ENCODE data around the gene DERL3. TPM values are rescaled to one million over a fixed set of nuclear protein-coding genes. Genes with fewer than 3 reads are reported as not detected.

Gene DERL3
- total and polyA plus RNA-seq, 2 of the 13 experiments (the other 11 are each of a cell fraction or from before 2014, with no cell fraction given): not detected

- TF ChIP-seq KLF6 (CRISPR knock-in tag; IDR thresholded peaks at IDR 0.05): no peak
- TF ChIP-seq ZFP82 (CRISPR knock-in tag; IDR thresholded peaks at IDR 0.05; ENCODE audit: borderline replicate concordance): no peak
- no peak for TF ChIP-seq PCBP1 (IDR thresholded peaks at IDR 0.05; ENCODE audit: borderline replicate concordance, low read depth, low read length)
- no peak for TF ChIP-seq PLRG1 (conservative IDR thresholded peaks at IDR 0.05)
- TF ChIP-seq ADNP (CRISPR knock-in tag; IDR thresholded peaks at IDR 0.05): no peak
- TF ChIP-seq USF2 (IDR thresholded peaks at IDR 0.05; ENCODE audit: low read depth, low read length): no peak
- no peak for TF ChIP-seq USF2 (CRISPR knock-in tag; IDR thresholded peaks at IDR 0.05; ENCODE audit: borderline replicate concordance)
- no peak; the same call in 1 of the 2 replicates for TF ChIP-seq ZNF790 (CRISPR knock-in tag; IDR thresholded peaks at IDR 0.05; ENCODE audit: borderline replicate concordance)
- TF ChIP-seq ZNF768 (CRISPR knock-in tag; IDR thresholded peaks at IDR 0.05): no peak
- TF ChIP-seq THAP8 (CRISPR knock-in tag; IDR thresholded peaks at IDR 0.05; ENCODE audit: borderline replicate concordance): no peak
- 0 out of 2 replicates have a peak, but pooled peaks have one; percentile 12 for TF ChIP-seq FOXK1 (CRISPR knock-in tag; IDR thresholded peaks at IDR 0.05; ENCODE audit: borderline replicate concordance, low read depth)
- TF ChIP-seq JARID2 (CRISPR knock-in tag; IDR thresholded peaks at IDR 0.05; ENCODE audit: insufficient replicate concordance): peak; percentile 55
- no peak for TF ChIP-seq TERF1 (CRISPR knock-in tag; IDR thresholded peaks at IDR 0.05)
- TF ChIP-seq ZNF83 (CRISPR knock-in tag; IDR thresholded peaks at IDR 0.05; ENCODE audit: borderline replicate concordance): 0 out of 2 replicates have a peak, but pooled peaks have one; percentile 71
- no peak for TF ChIP-seq ZNF10 (CRISPR knock-in tag; IDR thresholded peaks at IDR 0.05; ENCODE audit: borderline replicate concordance, low read depth)
- peak; percentile 28; the same call in 1 of the 2 replicates for TF ChIP-seq BCL6 (CRISPR knock-in tag; IDR thresholded peaks at IDR 0.05)
- no peak for TF ChIP-seq NR2C2 (CRISPR knock-in tag; IDR thresholded peaks at IDR 0.05; ENCODE audit: borderline replicate concordance)
- no peak for TF ChIP-seq FOXM1 (CRISPR knock-in tag; IDR thresholded peaks at IDR 0.05)
- no peak for TF ChIP-seq STAT6 (CRISPR knock-in tag; IDR thresholded peaks at IDR 0.05; ENCODE audit: borderline replicate concordance)
- TF ChIP-seq ZNF512 (CRISPR knock-in tag; IDR thresholded peaks at IDR 0.05): no peak
These were observed 19.0 kb upstream of the DERL3 start, which contains the start of gene SLC2A11 (continued) for GRCh38 chr22:23857606-23858483.
